Epithelial cell of proximal tubule (primary cell): ENCODE results near the gene GPR160. TPM values are rescaled to one million over a fixed set of nuclear protein-coding genes. Genes with fewer than 3 reads are reported as not detected.
"Not testable (repeated sequence)": the region's sequence is repeated elsewhere in the genome, so short reads cannot be mapped to it uniquely, and the experiment has no call there.

ENCODE experiments used
- DNase-seq: peaks from one replicate; pipeline ENCODE4 v3.0.0-alpha.2; 2011; ENCODE audit warnings: low read depth
- H3K4me3 ChIP-seq: 2 replicates; pipeline ENCODE4 v1.5.1; 2011; ENCODE audit warnings: low read depth, mild to moderate bottlenecking, low read length
- CTCF ChIP-seq: conservative IDR thresholded peaks from 2 replicates; pipeline ENCODE4 v1.5.1; 2012; ENCODE audit warnings: low read depth, mild to moderate bottlenecking, low read length
- total RNA-seq: library from RNA; depleted of rRNA; stranded (reverse); fragments of >200 nt; gene quantifications from 2 replicates; pipeline ENCODE4 v1.2.3, GENCODE V29; 2015

Gene GPR160
- total RNA-seq, 1 donor from 2014 or later, result 23.9 TPM

- TF ChIP-seq CTCF, result no peak
- DNase-seq, result no peak
Measured at GRCh38 chr3:170102431-170102830, 64.6 kb downstream of the GPR160 start.

DNA sequence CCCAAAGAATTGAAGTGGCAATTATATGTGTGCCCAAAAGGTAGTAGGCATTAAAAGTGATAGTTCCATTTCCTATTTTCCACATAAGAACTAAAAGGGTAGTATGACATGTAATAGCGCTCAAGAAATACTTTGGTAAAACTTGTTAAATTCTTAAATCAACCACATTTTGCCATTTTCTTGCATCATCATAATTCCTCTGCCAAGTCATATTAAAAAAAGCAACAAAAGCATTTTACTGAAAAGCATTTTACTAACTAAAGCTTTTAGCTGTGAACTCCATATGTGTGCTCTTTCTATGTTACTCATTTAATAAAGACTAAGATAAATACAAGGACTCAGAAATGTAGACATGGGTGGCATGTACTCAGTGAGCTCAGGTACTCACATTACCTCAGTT lies 70.1 kb downstream of the GPR160 start:
- no peak overlapping the region for H3K4me3 ChIP-seq
- DNase-seq, result no peak
- no peak for TF ChIP-seq CTCF

More at GRCh38 chr3:170102431-170102830, 64.6 kb downstream of the GPR160 start:
- no peak overlapping the region for H3K4me3 ChIP-seq

DNA sequence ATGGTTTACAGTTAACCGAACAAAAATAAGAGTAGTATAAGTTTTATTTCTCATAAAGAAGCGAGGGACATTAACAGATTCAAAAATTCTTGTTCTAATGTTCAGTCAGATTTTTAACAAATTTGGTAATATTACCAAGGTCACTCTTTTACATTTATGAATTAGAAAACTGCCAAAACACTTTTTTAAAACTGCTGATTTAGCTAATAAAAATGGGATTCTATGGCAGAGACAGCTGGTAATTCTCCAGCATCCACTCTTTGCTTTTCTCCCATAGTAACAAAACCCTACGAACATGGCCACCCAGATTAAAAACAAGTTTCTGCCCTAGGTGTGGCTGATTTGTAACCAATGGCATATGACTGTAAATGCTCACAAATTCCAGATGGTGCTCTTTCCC lies 71.2 kb downstream of the GPR160 start:
- no peak overlapping the region for H3K4me3 ChIP-seq
- no peak for DNase-seq
- TF ChIP-seq CTCF, result no peak

- TF ChIP-seq CTCF, result no peak
- no peak overlapping the region for H3K4me3 ChIP-seq
- no peak for DNase-seq
Measured at GRCh38 chr3:170109579-170110293, 71.9 kb downstream of the GPR160 start.

- no peak overlapping the region for H3K4me3 ChIP-seq
- no peak for DNase-seq
- no peak for TF ChIP-seq CTCF
Measured at GRCh38 chr3:170111147-170111771, 73.5 kb downstream of the GPR160 start.

GRCh38 chr3:170114165-170114564 lies 76.4 kb downstream of the GPR160 start:
- DNase-seq, H3K4me3 ChIP-seq: not testable (repeated sequence)

GRCh38 chr3:170117134-170117533 lies 79.3 kb downstream of the GPR160 start:
- DNase-seq, result no peak
- H3K4me3 ChIP-seq, result no peak overlapping the region
- peak; percentile 45 for TF ChIP-seq CTCF
